Right atrium auricular region (tissue), 2 donors: ENCODE results near the gene PEX14. TPM values are rescaled to one million over a fixed set of nuclear protein-coding genes. Genes with fewer than 3 reads are reported as not detected.

Experiments
- DNase-seq: peaks from one replicate; pipeline ENCODE4 v3.0.0-alpha.2; 2019; ENCODE audit warnings: low spot score
- H3K27ac ChIP-seq, 2 donors: fragments of 200-600 bp; sonication (generic); 1 replicate in 1 of 2; 2 replicates in 1 of 2; pipeline ENCODE4 v1.5.1; 2016 to 2019
- H3K27me3 ChIP-seq, 2 donors: fragments of 200-600 bp; sonication (generic); one replicate each; pipeline versions ENCODE4 v1.5.1 to v1.6.0; 2017 to 2019
- H3K36me3 ChIP-seq: fragments of 200-600 bp; sonication (generic); one replicate; pipeline ENCODE4 v1.5.1; 2016
- H3K4me1 ChIP-seq, 2 donors: fragments of 200-600 bp; sonication (generic); one replicate each; pipeline versions ENCODE4 v1.5.1 to v1.6.0; 2017 to 2019
- H3K4me3 ChIP-seq, 2 donors: fragments of 200-600 bp; sonication (generic); 1 replicate in 1 of 2; 2 replicates in 1 of 2; pipeline ENCODE4 v1.5.1; 2017 to 2019; ENCODE audit warnings: mild to moderate bottlenecking in 1 of 2, moderate library complexity in 1 of 2
- H3K9me3 ChIP-seq, 2 donors: fragments of 200-600 bp; sonication (generic); one replicate each; pipeline ENCODE4 v1.5.1; 2019
- CTCF ChIP-seq, 2 donors: fragments of 200-600 bp; sonication (generic); IDR thresholded peaks; one replicate each; pipeline ENCODE4 v1.5.1; 2019; ENCODE audit warnings: antibody characterized with exemption in 2 of 2
- total RNA-seq, 2 donors: library from RNA; depleted of rRNA; stranded (reverse); fragments of >200 nt; gene quantifications; one replicate each; pipeline ENCODE4 v1.1.0, GENCODE V29; 2016

The PEX14 gene
- total RNA-seq, 2 donors from 2014 or later, result 13.7 to 14.5 TPM

GRCh38 chr1:10575616-10576015 is 100.9 kb downstream of the PEX14 start:
- DNase-seq, result no peak
- Histone ChIP-seq H3K9me3 (no peaks in the 10 kb centered on the region), H3K4me3 (no peak overlapping the region), H3K4me1 (no peaks in the 10 kb centered on the region), H3K36me3 (no peaks in the 10 kb centered on the region), H3K27me3 (no peaks in the 10 kb centered on the region), H3K27ac (no peak overlapping the region)
- no peak for TF ChIP-seq CTCF (IDR thresholded peaks at IDR 0.05)

- no peak for TF ChIP-seq CTCF (IDR thresholded peaks at IDR 0.05)
- Histone ChIP-seq H3K27me3 (no peaks in the 10 kb centered on the region), H3K4me1 (no peaks in the 10 kb centered on the region), H3K4me3 (no peak overlapping the region), H3K36me3 (no peaks in the 10 kb centered on the region), H3K9me3 (no peaks in the 10 kb centered on the region), H3K27ac (no peak overlapping the region)
- DNase-seq, result no peak
Observed at GRCh38 chr1:10578070-10578469, 103.3 kb downstream of the PEX14 start.

- TF ChIP-seq CTCF (IDR thresholded peaks at IDR 0.05), result no peak
- Histone ChIP-seq H3K4me1 (no peaks in the 10 kb centered on the region), H3K27ac (no peak overlapping the region)
Observed at GRCh38 chr1:10583641-10584040, 108.9 kb downstream of the PEX14 start.

GRCh38 chr1:10585242-10585641 is 110.5 kb downstream of the PEX14 start:
- Histone ChIP-seq H3K4me3 (no peak overlapping the region), H3K4me1 (no peaks in the 10 kb centered on the region), H3K27ac (no peak overlapping the region), H3K9me3 (no peaks in the 10 kb centered on the region), H3K36me3 (no peaks in the 10 kb centered on the region), H3K27me3 (no peaks in the 10 kb centered on the region)
- no peak for DNase-seq
- TF ChIP-seq CTCF (IDR thresholded peaks at IDR 0.05), result no peak

More at GRCh38 chr1:10583641-10584040, 108.9 kb downstream of the PEX14 start:
- H3K27me3 ChIP-seq, result no peaks in the 10 kb centered on the region
- DNase-seq, result no peak
- H3K9me3 ChIP-seq, result no peaks in the 10 kb centered on the region
- no peaks in the 10 kb centered on the region for H3K36me3 ChIP-seq
- no peak overlapping the region for H3K4me3 ChIP-seq

- DNase-seq, result no peak
Observed at GRCh38 chr1:10586125-10586524, 111.4 kb downstream of the PEX14 start.

More at GRCh38 chr1:10586125-10586524, 111.4 kb downstream of the PEX14 start:
- Histone ChIP-seq H3K4me3 (no peak overlapping the region), H3K4me1 (no peaks in the 10 kb centered on the region), H3K27me3 (no peaks in the 10 kb centered on the region), H3K9me3 (no peaks in the 10 kb centered on the region), H3K36me3 (no peaks in the 10 kb centered on the region), H3K27ac (no peak overlapping the region)
- no peak for TF ChIP-seq CTCF (IDR thresholded peaks at IDR 0.05)
